ENCODE results near the gene SLC35F4.

SLC35F4 gene

DNA sequence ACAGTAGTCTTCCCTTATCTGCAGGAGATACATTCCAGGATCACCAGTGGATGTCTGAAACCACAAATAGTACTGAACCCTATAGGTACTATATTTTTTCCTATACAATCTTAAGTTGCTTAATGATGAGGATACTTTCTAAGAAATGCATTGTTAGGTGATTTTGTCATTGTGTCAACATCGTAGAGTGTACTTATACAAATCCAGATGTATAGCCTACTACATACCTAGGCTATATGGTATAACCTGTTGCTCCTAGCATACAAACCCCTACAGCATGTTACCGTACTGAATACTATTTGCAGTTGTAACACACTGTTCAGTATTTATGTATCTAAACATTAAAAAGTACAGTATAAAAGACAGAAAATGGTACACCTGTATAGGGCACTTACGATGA is 165.9 kb downstream of the SLC35F4 start:
- no peak overlapping the region for H3K4me3 ChIP-seq (ENCODE audit: low read length, poor library complexity, severe bottlenecking)
- no peaks in the 10 kb centered on the region for H3K79me2 ChIP-seq (ENCODE audit: insufficient read depth, low read length)
- TF ChIP-seq EZH2phosphoT487 (IDR thresholded peaks at IDR 0.05; ENCODE audit: borderline replicate concordance) = no peak
- H3K36me3 ChIP-seq (ENCODE audit: insufficient read depth, low read length) = no peaks in the 10 kb centered on the region
- no peaks in the 10 kb centered on the region for H3K27me3 ChIP-seq (ENCODE audit: insufficient read depth, low read length, poor library complexity, severe bottlenecking)
- H3K9me3 ChIP-seq (ENCODE audit: insufficient read depth, low read depth, low read length) = no peaks in the 10 kb centered on the region
- H3K9ac ChIP-seq (ENCODE audit: low read depth, low read length, poor library complexity, severe bottlenecking) = no peak overlapping the region
- H3K9me2 ChIP-seq (replicated peaks; ENCODE audit: low read depth, low read length) = no peaks in the 10 kb centered on the region
- H2AFZ ChIP-seq (ENCODE audit: low read length) = no peak overlapping the region
- H3F3A ChIP-seq (ENCODE audit: low read depth) = no peaks in the 10 kb centered on the region
- no peaks in the 10 kb centered on the region for H4K20me1 ChIP-seq (ENCODE audit: insufficient read depth, low read length, poor library complexity, severe bottlenecking)
- no peaks in the 10 kb centered on the region for H3K4me1 ChIP-seq (ENCODE audit: insufficient read depth, low read length, poor library complexity, severe bottlenecking)
- H3K4me2 ChIP-seq (ENCODE audit: low read depth, low read length, poor library complexity, severe bottlenecking) = no peak overlapping the region

GRCh38 chr14:57692671-57693070 is 173.2 kb downstream of the SLC35F4 start:
- no peaks in the 10 kb centered on the region for H4K20me1 ChIP-seq (ENCODE audit: insufficient read depth, low read length, poor library complexity, severe bottlenecking)
- no peak overlapping the region for H3K9ac ChIP-seq (ENCODE audit: low read depth, low read length, poor library complexity, severe bottlenecking)
- H3K4me1 ChIP-seq (ENCODE audit: insufficient read depth, low read length, poor library complexity, severe bottlenecking) = no peaks in the 10 kb centered on the region
- no peaks in the 10 kb centered on the region for H3K9me2 ChIP-seq (replicated peaks; ENCODE audit: low read depth, low read length)
- no peak overlapping the region for H3K4me3 ChIP-seq (ENCODE audit: low read length, poor library complexity, severe bottlenecking)
- H3K9me3 ChIP-seq (ENCODE audit: insufficient read depth, low read depth, low read length) = no peaks in the 10 kb centered on the region
- H2AFZ ChIP-seq (ENCODE audit: low read length) = no peak overlapping the region
- no peaks in the 10 kb centered on the region for H3K27me3 ChIP-seq (ENCODE audit: insufficient read depth, low read length, poor library complexity, severe bottlenecking)
- no peaks in the 10 kb centered on the region for H3K36me3 ChIP-seq (ENCODE audit: insufficient read depth, low read length)
- no peak for TF ChIP-seq EZH2phosphoT487 (IDR thresholded peaks at IDR 0.05; ENCODE audit: borderline replicate concordance)
- peak; percentile 61 for TF ChIP-seq CTCF (conservative IDR thresholded peaks at IDR 0.05; ENCODE audit: low read length)
- no peaks in the 10 kb centered on the region for H3F3A ChIP-seq (ENCODE audit: low read depth)
- H3K79me2 ChIP-seq (ENCODE audit: insufficient read depth, low read length) = no peaks in the 10 kb centered on the region
- H3K4me2 ChIP-seq (ENCODE audit: low read depth, low read length, poor library complexity, severe bottlenecking) = no peak overlapping the region

DNA sequence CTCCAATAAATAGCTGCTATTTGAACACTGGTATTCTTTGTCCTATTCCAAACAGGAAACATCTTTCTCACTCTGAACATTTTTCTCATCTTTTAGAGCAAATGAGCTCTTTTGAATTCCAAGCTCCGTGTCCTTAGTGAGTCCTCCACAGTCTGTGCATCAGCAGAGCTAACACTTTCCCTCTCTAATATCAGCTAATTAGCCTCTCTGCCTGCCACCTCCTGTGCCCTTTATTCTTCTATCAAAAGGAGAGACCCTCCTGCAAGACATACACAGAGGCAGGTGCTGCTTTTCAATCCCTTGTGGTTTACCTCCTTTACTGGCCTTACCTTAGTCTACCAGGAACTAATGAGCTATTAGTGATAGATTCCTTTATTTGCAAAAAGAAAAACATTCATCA is 178.5 kb downstream of the SLC35F4 start:
- H3K4me3 ChIP-seq (ENCODE audit: low read length, poor library complexity, severe bottlenecking) = no peak overlapping the region
- H3K9me2 ChIP-seq (replicated peaks; ENCODE audit: low read depth, low read length) = no peaks in the 10 kb centered on the region
- H3K9me3 ChIP-seq (ENCODE audit: insufficient read depth, low read depth, low read length) = no peaks in the 10 kb centered on the region
- no peaks in the 10 kb centered on the region for H3K36me3 ChIP-seq (ENCODE audit: insufficient read depth, low read length)
- H3F3A ChIP-seq (ENCODE audit: low read depth) = no peaks in the 10 kb centered on the region
- TF ChIP-seq CTCF (conservative IDR thresholded peaks at IDR 0.05; ENCODE audit: low read length) (no peak), EZH2phosphoT487 (IDR thresholded peaks at IDR 0.05; ENCODE audit: borderline replicate concordance) (no peak)
- H3K27me3 ChIP-seq (ENCODE audit: insufficient read depth, low read length, poor library complexity, severe bottlenecking) = no peaks in the 10 kb centered on the region
- no peak overlapping the region for H2AFZ ChIP-seq (ENCODE audit: low read length)
- no peaks in the 10 kb centered on the region for H4K20me1 ChIP-seq (ENCODE audit: insufficient read depth, low read length, poor library complexity, severe bottlenecking)
- H3K79me2 ChIP-seq (ENCODE audit: insufficient read depth, low read length) = no peaks in the 10 kb centered on the region
- H3K9ac ChIP-seq (ENCODE audit: low read depth, low read length, poor library complexity, severe bottlenecking) = no peak overlapping the region
- no peaks in the 10 kb centered on the region for H3K4me1 ChIP-seq (ENCODE audit: insufficient read depth, low read length, poor library complexity, severe bottlenecking)
- no peak overlapping the region for H3K4me2 ChIP-seq (ENCODE audit: low read depth, low read length, poor library complexity, severe bottlenecking)

- H2AFZ ChIP-seq (ENCODE audit: low read length) = no peak overlapping the region
- H3K4me1 ChIP-seq (ENCODE audit: insufficient read depth, low read length, poor library complexity, severe bottlenecking) = no peaks in the 10 kb centered on the region
- no peaks in the 10 kb centered on the region for H3K27me3 ChIP-seq (ENCODE audit: insufficient read depth, low read length, poor library complexity, severe bottlenecking)
- H3K9me3 ChIP-seq (ENCODE audit: insufficient read depth, low read depth, low read length) = no peaks in the 10 kb centered on the region
- no peaks in the 10 kb centered on the region for H3K36me3 ChIP-seq (ENCODE audit: insufficient read depth, low read length)
- no peaks in the 10 kb centered on the region for H3K79me2 ChIP-seq (ENCODE audit: insufficient read depth, low read length)
- H3K4me2 ChIP-seq (ENCODE audit: low read depth, low read length, poor library complexity, severe bottlenecking) = no peak overlapping the region
- no peak overlapping the region for H3K9ac ChIP-seq (ENCODE audit: low read depth, low read length, poor library complexity, severe bottlenecking)
- H3F3A ChIP-seq (ENCODE audit: low read depth) = no peaks in the 10 kb centered on the region
- H4K20me1 ChIP-seq (ENCODE audit: insufficient read depth, low read length, poor library complexity, severe bottlenecking) = no peaks in the 10 kb centered on the region
- TF ChIP-seq EZH2phosphoT487 (IDR thresholded peaks at IDR 0.05; ENCODE audit: borderline replicate concordance) (no peak), CTCF (conservative IDR thresholded peaks at IDR 0.05; ENCODE audit: low read length) (no peak)
- H3K4me3 ChIP-seq (ENCODE audit: low read length, poor library complexity, severe bottlenecking) = no peak overlapping the region
- no peaks in the 10 kb centered on the region for H3K9me2 ChIP-seq (replicated peaks; ENCODE audit: low read depth, low read length)
Measured at GRCh38 chr14:57686304-57686703, 179.6 kb downstream of the SLC35F4 start.
